PFSK-1 (cell line): ENCODE results near the gene MAPK14.

Experiments used
- POLR2AphosphoS5 ChIP-seq: IDR thresholded peaks from 2 replicates; pipeline ENCODE4 v1.6.1; 2012; ENCODE audit warnings: low read depth, mild to moderate bottlenecking, control low read depth, low read length, moderate library complexity
- REST ChIP-seq, 2 experiments: IDR thresholded peaks; 2 replicates each; pipeline versions ENCODE4 v1.6.1 to v1.8.0; 2011 to 2012; ENCODE audit warnings: low read depth in 2 of 2, low read length in 2 of 2, control low read depth in 1 of 2, inconsistent platforms in 1 of 2, mild to moderate bottlenecking in 1 of 2, moderate library complexity in 1 of 2; ENCODE audit not compliant: insufficient read depth in 1 of 2
- SIN3A ChIP-seq: IDR thresholded peaks from 2 replicates; pipeline ENCODE4 v1.6.1; 2012; ENCODE audit warnings: mild to moderate bottlenecking, low read length, moderate library complexity, borderline replicate concordance; ENCODE audit not compliant: insufficient read depth
- TAF1 ChIP-seq: IDR thresholded peaks from 2 replicates; pipeline ENCODE4 v1.6.1; 2012; ENCODE audit warnings: low read length, control low read depth, borderline replicate concordance; ENCODE audit not compliant: insufficient read depth

GRCh38 chr6:36025260-36025931 is 2.2 kb upstream of the MAPK14 start:
- TF ChIP-seq REST (IDR thresholded peaks at IDR 0.05; ENCODE audit: insufficient read depth in 1 of 2, low read depth in 2 of 2, low read length in 2 of 2) (no peak), SIN3A (no peak), POLR2AphosphoS5 (no peak), TAF1 (no peak)
